GM19328 (cell line): ENCODE measurements around the gene RBX1.

ENCODE experiments used
- ATAC-seq: cut with Tn5 transposase; IDR thresholded peaks from one replicate; pipeline ENCODE4 v1.9.1; 2021; ENCODE audit warnings: mild to moderate bottlenecking, moderate library complexity; ENCODE audit not compliant: unreplicated experiment

Gene RBX1

DNA sequence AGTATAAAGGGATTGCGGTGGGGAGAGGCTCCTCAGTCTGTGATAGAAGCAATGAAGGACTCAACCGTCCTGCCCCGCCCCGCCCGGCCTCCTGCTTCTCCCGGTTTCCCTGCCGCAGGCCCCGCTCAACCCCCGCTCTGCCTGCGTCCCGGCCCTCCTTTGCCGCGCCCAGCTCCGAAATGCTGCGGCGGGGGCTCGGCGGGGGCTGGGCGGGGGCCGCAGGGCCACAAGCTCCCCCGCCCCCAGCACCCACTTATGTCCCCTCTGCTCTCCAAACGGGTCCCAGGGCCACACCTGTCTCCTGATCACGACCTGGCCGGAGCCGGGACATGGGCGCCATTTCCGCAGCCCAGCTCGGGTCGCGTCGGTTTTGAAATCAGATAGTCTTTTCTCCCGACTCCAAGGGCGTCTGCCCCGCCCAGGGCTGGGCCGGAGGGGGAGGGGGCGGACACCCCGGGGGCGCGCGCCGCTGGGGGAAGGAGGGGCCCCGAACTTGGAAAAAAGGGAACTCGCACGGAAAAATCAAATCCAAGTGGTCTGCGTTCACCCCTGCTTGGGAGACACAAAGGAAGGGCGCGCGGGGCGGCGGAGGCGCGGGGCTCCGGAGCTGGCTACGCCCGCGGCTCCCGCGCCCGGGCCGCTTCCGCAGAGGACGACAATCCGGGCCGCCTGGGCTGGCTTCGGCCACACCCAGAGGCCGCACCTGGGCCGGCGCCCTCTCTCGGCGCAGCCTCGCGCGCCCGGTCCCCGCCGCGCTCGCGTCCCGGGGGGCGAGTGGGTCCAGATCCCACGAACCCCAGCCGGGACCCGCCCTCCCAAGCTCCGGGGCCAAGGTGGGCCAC is 70.7 kb downstream of the RBX1 start:
- ATAC-seq: no peak

DNA sequence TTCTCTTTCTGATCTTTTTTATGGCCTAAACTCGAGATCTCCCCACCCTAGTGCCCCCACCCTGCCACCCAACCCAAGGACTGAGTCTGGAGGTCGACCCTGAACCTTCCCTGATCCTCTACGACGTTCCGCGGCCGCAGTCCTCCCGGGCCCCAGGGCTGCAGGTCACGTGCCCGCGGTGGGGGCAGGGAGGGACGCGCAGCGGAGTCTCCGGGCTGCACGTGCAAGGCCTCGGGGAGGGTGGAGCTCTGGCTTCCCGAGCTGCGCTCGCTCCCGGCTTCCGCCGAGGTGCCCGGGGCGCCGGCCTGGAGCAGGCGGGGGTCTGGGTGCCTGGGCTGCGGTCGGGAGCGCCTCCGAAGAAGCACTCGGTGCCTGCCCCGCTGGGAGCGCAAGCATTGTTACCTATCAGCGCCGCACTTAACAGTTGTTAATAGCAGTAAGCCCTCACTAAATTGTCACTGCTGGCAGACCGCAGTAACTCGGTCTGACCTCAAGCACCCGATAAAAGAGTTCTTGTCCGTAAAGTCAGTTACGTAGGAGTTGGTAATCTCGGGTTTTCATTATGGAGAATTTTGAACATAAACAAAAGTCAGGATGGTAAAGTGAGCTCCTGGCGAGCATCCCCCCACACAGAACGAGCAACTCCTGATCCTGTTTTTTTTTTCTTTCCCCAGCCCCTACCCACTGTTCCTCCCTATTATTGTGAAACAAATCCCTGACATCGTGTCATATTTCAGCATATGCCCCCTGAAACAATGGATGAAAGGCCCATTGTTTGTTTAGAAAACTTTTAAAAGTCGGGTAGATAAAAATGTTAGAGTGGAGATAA is 71.5 kb downstream of the RBX1 start:
- no peak for ATAC-seq
